Activated T-helper 1 cell treated with anti-CD3 and anti-CD28 coated beads, Interleukin-2, amount 50 U/mL, for 16 hours (primary cell): ENCODE measurements around the gene PCDHGA12.
"Not testable (repeated sequence)": the region's sequence is repeated elsewhere in the genome, so short reads cannot be mapped to it uniquely, and the experiment has no call there.

Experiments used
- DNase-seq, 2 donors: peaks; one replicate each; pipeline ENCODE4 v3.0.0-alpha.2; 2020; ENCODE audit warnings: low read depth in 1 of 2, low spot score in 1 of 2

PCDHGA12 gene

DNA sequence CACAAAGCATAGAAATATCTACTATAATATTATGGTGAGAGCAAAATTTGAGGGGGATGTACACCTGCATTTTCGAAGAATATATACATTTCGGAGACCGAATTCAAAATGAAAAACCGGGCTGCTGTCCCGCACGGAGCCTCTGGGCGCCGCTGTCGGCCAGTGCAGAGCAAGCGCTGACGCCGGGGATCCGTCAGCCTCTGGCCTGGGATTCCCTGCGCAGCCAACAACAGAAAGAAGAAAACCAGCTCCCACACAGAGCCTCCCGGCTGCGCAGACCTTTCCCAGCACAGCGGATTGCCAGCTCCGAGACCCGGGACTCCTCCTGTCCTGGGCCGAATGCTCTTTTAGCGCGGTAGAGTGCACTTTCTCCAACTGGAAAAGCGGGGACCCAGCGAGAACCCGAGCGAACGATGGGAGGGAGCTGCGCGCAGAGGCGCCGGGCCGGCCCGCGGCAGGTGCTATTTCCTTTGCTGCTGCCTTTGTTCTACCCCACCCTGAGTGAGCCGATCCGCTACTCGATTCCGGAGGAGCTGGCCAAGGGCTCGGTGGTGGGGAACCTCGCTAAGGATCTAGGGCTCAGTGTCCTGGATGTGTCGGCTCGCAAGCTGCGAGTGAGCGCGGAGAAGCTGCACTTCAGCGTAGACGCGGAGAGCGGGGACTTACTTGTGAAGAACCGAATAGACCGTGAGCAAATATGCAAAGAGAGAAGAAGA lies 22.4 kb upstream of the PCDHGA12 start, which contains the start of gene PCDHGB6:
TSS of gene PCDHGB6 (plus strand) at position 232 of the 716 bp plus-strand sequence. CDS start at position 414, 182 bp downstream.
- not testable (repeated sequence) for DNase-seq

- DNase-seq = no peak
These were observed 20.6 kb upstream of the PCDHGA12 start for GRCh38 chr5:141409598-141410306.

DNA sequence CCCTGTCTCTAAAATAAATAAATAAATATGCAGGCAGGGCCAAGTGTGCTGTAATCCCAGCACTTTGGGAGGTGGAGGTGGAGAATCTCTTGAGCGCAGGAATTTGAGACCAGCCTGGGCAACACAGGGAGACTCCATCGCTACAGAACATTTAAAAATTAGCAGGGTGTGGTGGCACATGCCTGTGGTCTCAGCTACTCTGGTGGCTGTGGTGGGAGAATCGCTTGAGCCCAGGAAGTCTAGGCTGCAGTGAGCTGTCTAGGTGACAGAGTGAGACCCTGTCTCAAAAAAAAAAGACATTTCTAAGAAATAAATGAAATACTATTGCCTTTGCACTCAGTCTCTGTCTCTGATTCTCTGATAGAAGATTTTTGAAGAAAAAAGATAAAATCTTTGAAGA lies 18.7 kb upstream of the PCDHGA12 start:
- DNase-seq = no peak

GRCh38 chr5:141412854-141413539 lies 17.3 kb upstream of the PCDHGA12 start, which contains the start of gene PCDHGA10:
Gene PCDHGA10, plus strand, starts transcription at chr5:141412987. Its CDS starts 189 bp downstream, at chr5:141413176.
- no peak for DNase-seq

DNA sequence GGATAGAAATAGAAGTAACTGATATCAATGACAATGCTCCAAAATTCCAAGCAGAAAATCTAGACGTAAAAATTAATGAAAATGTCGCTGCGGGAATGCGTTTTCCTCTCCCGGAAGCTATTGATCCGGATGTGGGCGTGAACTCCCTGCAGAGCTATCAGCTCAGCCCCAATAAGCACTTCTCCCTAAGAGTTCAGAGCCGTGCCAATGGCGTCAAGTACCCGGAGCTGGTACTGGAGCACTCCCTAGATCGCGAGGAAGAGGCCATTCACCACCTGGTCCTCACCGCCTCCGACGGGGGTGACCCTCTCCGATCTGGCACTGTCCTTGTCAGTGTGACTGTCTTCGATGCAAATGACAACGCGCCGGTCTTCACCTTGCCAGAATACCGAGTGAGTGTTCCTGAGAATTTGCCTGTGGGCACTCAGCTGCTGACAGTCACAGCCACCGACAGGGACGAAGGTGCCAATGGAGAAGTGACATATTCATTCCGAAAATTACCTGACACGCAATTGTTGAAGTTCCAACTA lies 16.7 kb upstream of the PCDHGA12 start:
- no peak for DNase-seq

GRCh38 chr5:141414548-141415274 lies 15.6 kb upstream of the PCDHGA12 start:
- not testable (repeated sequence) for DNase-seq

GRCh38 chr5:141415275-141415618 lies 15.1 kb upstream of the PCDHGA12 start:
- not testable (repeated sequence) for DNase-seq

- DNase-seq = not testable (repeated sequence)
These were observed 12.7 kb upstream of the PCDHGA12 start, which contains the start of gene PCDHGB7 for GRCh38 chr5:141417494-141418172. Gene PCDHGB7, plus strand, starts transcription at chr5:141417677. Its CDS starts 183 bp downstream, at chr5:141417860.

DNA sequence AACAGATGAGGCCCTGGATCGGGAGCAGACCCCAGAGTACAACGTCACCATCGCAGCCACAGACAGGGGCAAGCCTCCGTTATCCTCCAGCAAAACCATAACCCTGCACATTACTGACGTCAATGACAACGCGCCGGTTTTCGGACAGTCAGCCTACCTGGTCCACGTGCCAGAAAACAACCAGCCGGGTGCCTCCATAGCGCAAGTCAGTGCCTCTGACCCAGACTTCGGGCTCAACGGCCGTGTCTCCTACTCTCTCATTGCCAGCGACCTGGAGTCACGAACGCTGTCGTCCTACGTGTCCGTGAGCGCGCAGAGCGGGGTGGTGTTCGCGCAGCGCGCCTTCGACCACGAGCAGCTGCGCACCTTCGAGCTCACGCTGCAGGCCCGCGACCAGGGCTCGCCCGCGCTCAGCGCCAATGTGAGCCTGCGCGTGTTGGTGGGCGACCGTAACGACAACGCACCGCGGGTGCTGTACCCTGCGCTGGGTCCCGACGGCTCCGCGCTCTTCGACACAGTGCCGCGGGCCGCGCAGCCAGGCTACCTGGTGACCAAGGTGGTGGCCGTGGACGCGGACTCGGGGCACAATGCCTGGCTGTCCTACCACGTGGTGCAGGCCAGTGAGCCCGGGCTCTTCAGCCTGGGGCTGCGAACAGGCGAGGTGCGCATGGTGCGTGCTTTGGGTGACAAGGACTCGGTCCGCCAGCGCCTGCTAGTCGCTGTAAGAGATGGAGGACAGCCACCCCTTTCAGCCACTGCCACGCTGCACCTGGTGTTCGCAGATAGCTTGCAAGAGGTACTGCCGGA lies 11.0 kb upstream of the PCDHGA12 start:
- no peak for DNase-seq

GRCh38 chr5:141420855-141421488 lies 9.3 kb upstream of the PCDHGA12 start, which contains the start of gene PCDHGA11:
Gene PCDHGA11, plus strand, starts transcription at chr5:141421051. Its CDS starts 177 bp downstream, at chr5:141421228.
- DNase-seq = no peak

GRCh38 chr5:141421489-141421855 lies 8.8 kb upstream of the PCDHGA12 start:
- DNase-seq = no peak

GRCh38 chr5:141422742-141423291 lies 7.5 kb upstream of the PCDHGA12 start:
- DNase-seq = no peak

DNA sequence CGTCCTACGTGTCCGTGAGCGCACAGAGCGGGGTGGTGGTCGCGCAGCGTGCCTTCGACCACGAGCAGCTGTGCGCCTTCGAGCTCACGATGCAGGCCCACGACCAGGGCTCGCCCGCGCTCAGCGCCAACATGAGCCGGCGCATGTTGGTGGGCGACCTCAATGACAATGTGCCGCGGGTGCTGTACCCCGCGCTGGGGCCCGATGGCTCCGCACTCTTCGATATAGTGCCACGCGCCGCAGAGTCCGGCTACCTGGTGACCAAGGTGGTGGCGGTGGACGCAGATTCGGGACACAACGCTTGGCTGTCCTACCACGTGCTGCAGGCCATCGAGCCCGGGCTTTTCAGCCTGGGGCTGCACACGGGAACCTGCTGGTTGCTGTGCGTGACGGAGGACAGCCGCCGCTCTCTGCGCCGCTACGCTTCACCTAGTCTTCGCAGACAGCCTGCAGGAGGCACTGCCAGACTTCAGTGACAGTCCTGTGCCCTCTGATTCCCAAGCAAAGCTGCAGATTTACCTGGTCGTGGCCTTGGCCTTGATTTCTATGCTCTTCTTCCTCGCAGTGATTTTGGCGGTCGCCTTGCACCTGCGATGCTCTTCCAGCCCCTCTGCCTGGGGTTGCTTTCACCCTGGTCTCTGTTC lies 2.4 kb upstream of the PCDHGA12 start:
- no peak for DNase-seq

DNA sequence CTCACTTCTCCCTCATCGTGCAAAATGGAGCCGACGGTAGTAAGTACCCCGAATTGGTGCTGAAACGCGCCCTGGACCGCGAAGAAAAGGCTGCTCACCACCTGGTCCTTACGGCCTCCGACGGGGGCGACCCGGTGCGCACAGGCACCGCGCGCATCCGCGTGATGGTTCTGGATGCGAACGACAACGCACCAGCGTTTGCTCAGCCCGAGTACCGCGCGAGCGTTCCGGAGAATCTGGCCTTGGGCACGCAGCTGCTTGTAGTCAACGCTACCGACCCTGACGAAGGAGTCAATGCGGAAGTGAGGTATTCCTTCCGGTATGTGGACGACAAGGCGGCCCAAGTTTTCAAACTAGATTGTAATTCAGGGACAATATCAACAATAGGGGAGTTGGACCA lies 979 bp downstream of the PCDHGA12 start:
- DNase-seq = no peak

- not testable (repeated sequence) for DNase-seq
These were observed 2.0 kb downstream of the PCDHGA12 start for GRCh38 chr5:141432308-141432707.

DNA sequence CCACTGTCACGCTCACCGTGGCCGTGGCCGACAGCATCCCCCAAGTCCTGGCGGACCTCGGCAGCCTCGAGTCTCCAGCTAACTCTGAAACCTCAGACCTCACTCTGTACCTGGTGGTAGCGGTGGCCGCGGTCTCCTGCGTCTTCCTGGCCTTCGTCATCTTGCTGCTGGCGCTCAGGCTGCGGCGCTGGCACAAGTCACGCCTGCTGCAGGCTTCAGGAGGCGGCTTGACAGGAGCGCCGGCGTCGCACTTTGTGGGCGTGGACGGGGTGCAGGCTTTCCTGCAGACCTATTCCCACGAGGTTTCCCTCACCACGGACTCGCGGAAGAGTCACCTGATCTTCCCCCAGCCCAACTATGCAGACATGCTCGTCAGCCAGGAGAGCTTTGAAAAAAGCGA lies 2.4 kb downstream of the PCDHGA12 start:
- DNase-seq = not testable (repeated sequence)

DNA sequence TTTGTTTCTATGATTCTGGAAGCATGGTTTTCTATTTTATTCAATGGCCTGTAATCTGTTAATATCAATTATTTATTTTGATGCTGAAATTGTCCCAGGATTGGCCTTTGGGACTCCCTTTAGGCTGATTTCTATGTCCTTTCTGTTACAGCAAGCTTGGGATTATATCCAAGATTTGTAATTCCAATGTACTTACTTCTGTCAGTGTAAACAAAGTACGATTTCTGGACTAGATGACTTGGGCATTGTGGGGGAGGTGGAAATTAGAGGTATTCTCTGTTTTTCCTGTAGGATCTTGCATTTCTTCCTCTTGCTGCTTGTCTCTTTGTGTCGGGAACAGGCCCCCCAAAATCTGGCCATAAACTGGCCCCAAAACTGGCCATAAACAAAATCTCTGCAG lies 3.7 kb downstream of the PCDHGA12 start:
- DNase-seq = no peak

GRCh38 chr5:141437221-141437620 lies 6.9 kb downstream of the PCDHGA12 start:
- no peak for DNase-seq
